Nephron progenitor cell (in vitro differentiated cells): ENCODE measurements around the gene ID3.

ENCODE experiments used
- DNase-seq: peaks from one replicate; pipeline ENCODE4 v3.0.0; 2021
- H3K27ac Mint-ChIP-seq: 2 replicates; pipeline ENCODE4 v1.8.0; 2021; ENCODE audit warnings: mild to moderate bottlenecking, moderate library complexity, mixed read lengths
- H3K27me3 Mint-ChIP-seq: 2 replicates; pipeline ENCODE4 v1.8.0; 2021; ENCODE audit warnings: mild to moderate bottlenecking, low read depth, mixed read lengths; ENCODE audit not compliant: poor library complexity
- H3K36me3 Mint-ChIP-seq: 2 replicates; pipeline ENCODE4 v1.8.0; 2021; ENCODE audit warnings: low read depth, mixed read lengths
- H3K4me1 Mint-ChIP-seq: 2 replicates; pipeline ENCODE4 v1.8.0; 2021; ENCODE audit warnings: mixed read lengths
- H3K4me3 Mint-ChIP-seq: 2 replicates; pipeline ENCODE4 v1.8.0; 2021; ENCODE audit warnings: mild to moderate bottlenecking, moderate library complexity, mixed read lengths
- H3K9me3 Mint-ChIP-seq: 2 replicates; pipeline ENCODE4 v1.8.0; 2021; ENCODE audit warnings: mild to moderate bottlenecking, moderate library complexity, mixed read lengths
- TF ChIP-seq, protein P1 (sequence below): fragments of 200-600 bp; sonication (generic); IDR thresholded peaks from 2 replicates; pipeline ENCODE4 v1.5.0; 2021; ENCODE audit warnings: antibody characterized with exemption

The ID3 gene

DNA sequence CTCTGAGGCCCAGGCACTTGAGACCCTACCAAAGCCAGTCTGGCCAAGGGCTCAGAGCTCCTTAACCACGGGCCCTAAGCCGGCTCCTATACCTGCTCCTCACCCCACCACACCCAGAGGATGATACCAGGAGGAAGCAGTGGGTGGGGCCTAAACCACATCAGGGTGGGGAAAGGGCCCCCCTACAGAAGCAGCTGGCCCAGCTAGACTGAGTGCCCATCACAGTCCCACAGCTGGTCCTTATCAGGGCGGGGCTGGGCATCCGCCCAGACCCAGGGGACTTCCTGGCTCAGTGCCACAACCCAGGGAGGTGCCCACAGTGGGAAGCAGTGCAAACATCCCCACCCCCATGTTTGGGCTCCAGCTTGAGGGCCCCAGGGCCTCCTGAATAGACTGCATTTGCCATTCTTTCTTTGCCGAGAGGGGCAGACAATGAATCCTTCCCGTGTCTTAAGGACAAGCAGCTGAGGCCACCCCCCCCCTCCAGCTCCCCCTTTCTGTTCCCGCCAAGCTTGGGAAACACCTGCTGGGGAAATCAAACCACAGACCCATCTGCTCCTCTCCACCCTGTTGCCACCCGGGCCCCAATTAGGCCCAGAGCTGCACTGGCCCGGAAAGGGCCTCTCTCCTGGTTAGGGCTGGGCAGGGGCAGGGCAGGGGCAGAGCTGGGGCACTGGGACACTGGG is 34.4 kb downstream of the ID3 start:
- TF ChIP-seq, protein P1, sequence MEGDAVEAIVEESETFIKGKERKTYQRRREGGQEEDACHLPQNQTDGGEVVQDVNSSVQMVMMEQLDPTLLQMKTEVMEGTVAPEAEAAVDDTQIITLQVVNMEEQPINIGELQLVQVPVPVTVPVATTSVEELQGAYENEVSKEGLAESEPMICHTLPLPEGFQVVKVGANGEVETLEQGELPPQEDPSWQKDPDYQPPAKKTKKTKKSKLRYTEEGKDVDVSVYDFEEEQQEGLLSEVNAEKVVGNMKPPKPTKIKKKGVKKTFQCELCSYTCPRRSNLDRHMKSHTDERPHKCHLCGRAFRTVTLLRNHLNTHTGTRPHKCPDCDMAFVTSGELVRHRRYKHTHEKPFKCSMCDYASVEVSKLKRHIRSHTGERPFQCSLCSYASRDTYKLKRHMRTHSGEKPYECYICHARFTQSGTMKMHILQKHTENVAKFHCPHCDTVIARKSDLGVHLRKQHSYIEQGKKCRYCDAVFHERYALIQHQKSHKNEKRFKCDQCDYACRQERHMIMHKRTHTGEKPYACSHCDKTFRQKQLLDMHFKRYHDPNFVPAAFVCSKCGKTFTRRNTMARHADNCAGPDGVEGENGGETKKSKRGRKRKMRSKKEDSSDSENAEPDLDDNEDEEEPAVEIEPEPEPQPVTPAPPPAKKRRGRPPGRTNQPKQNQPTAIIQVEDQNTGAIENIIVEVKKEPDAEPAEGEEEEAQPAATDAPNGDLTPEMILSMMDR = no peak
- Mint-ChIP-seq H3K9me3 (no peaks in the 10 kb centered on the region), H3K4me3 (no peak overlapping the region), H3K36me3 (peaks cover 12% of the 10 kb centered on the region), H3K4me1 (peaks cover 21% of the 10 kb centered on the region), H3K27me3 (peaks cover 9% of the 10 kb centered on the region), H3K27ac (no peak overlapping the region)
- DNase-seq = no peak

DNA sequence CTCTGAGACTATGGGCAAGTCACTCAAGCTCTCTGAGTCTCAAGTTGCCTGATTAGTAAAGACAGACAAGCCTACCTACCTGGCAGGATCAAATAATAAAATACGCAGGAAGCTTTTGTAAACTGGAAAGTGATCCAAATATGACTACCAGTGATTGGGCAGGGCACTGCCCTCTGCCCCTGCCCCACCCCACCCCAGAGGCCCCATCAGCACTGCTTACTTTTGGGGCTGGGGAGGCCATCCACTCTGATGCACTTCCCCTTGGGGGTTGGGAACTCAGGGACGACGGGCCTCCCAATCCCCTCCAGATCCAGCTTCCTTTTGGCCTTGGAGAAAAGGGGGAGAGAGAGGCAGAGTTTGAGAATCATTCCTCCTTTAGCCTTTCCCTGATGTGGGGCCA is 35.1 kb downstream of the ID3 start:
- Mint-ChIP-seq H3K27me3 (peaks cover 4% of the 10 kb centered on the region), H3K4me3 (no peak overlapping the region), H3K36me3 (peaks cover 15% of the 10 kb centered on the region), H3K27ac (no peak overlapping the region), H3K9me3 (no peaks in the 10 kb centered on the region), H3K4me1 (peaks cover 14% of the 10 kb centered on the region)
- TF ChIP-seq, protein P1 = no peak
- DNase-seq = no peak

DNA sequence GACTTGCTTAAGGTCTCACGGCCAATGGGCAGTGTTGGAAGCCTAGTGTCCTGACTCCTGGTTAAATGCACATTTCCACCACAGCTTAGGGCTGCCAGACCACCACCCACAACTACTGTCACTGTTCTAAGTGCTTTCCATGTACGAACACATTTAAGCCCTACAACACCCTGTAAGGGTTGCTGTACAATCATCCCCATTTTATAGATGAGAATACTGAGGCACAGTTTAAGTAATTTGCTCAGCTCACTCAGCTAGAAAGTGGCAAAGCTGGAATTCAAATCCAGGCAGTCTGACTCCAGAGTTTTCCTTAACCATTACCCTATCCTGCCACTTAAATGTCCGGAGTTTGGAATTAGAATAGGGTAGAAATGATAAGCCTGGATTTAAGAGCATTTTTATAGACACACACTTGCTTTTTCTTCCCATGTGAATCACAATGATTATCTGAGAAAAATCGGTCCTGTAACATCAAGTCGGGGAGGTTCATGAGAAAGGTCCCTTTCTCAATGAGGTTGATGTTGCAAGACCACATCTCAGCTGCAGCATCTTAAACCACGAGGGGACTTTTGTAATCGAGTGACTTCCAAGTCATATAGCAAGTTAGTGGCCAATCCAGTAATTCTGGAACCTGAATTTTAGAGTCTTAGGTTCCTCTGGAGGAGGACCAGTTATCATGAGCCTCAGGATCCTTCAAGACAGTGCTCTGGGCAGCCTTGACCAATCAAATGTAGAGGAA is 36.9 kb downstream of the ID3 start:
- Mint-ChIP-seq H3K9me3 (no peaks in the 10 kb centered on the region), H3K4me1 (peaks cover 6% of the 10 kb centered on the region), H3K36me3 (peaks cover 23% of the 10 kb centered on the region), H3K4me3 (no peak overlapping the region), H3K27me3 (no peaks in the 10 kb centered on the region), H3K27ac (no peak overlapping the region)
- no peak for DNase-seq
- TF ChIP-seq, protein P1 = no peak

DNA sequence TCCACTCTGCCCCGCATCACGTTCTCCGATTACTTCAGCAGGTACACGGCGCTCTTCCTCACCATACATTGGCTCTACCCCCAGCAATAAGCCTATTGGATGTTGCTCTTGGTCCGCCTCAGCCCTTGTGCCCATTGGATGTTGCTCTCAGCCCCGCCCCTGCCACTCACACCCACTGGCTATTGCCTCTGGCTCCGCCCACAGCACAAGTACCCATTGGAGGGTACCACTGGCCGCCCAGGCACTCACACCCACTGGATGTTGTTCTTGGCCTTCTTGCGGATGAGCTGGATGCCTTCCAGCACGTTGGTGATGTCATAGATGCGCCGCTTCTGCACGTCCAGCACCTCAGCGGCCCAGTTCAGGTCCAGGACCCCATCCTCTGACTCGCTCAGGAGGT is 37.7 kb downstream of the ID3 start:
- no peaks in the 10 kb centered on the region for H3K9me3 Mint-ChIP-seq
- no peak overlapping the region for H3K4me3 Mint-ChIP-seq
- peaks cover 25% of the 10 kb centered on the region for H3K36me3 Mint-ChIP-seq

DNA sequence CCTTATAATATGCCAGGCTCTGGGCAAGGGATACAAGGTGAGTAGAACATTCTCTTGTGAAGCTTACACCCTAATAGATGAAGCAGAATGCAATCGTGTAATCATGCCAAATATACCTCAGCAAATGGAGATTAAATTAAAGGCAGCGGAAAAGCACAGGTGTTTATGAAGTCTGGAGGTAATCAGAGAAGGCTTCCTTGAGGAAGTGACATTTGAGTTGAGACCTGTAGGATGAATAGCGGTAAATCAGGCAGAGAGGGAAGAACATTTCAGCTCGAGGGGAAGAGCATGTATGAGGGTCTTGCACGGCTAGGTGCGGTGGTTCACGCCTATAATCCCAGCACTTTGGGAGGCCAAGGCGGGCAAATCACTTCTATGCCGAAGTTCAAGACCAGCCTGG is 41.7 kb downstream of the ID3 start:
- Mint-ChIP-seq H3K4me3 (no peak overlapping the region), H3K9me3 (no peaks in the 10 kb centered on the region), H3K27me3 (no peaks in the 10 kb centered on the region), H3K36me3 (peaks cover 30% of the 10 kb centered on the region), H3K4me1 (no peaks in the 10 kb centered on the region), H3K27ac (no peak overlapping the region)
- TF ChIP-seq, protein P1 = no peak
- no peak for DNase-seq

More for the DNA sequence above, 37.7 kb downstream of the ID3 start:
- Mint-ChIP-seq H3K27me3 (no peaks in the 10 kb centered on the region), H3K27ac (peak overlapping the region; percentile 88), H3K4me1 (peaks cover 6% of the 10 kb centered on the region)
- no peak for DNase-seq
- TF ChIP-seq, protein P1 = no peak
